RWPE1 (cell line): ENCODE results near the gene LRRC10B.
A peak's percentile ranks its signal among the peaks of the same experiment; 100 is the strongest.

Experiments used
- CTCF ChIA-PET: fragments of 350-600 bp; sonication (Branson Sonifier 250); formaldehyde crosslinking; extraction: SDS; loops from one replicate; lab custom pipeline; 2021; lab: Yijun Ruan, JAX
- POLR2A ChIA-PET: fragments of 400-600 bp; formaldehyde crosslinking; extraction: SDS; loops from one replicate; lab custom pipeline; 2020; ENCODE audit warnings: antibody characterized with exemption; ENCODE audit not compliant: low non-redundant PET; lab: Yijun Ruan, JAX
- DNase-seq: peaks from one replicate; pipeline ENCODE4 v3.0.0; 2012; ENCODE audit warnings: low spot score
- H3K27ac ChIP-seq: fragments of 450-650 bp; 2 replicates; pipeline ENCODE4 v1.5.1; 2017
- CTCF ChIP-seq: fragments of 450-650 bp; conservative IDR thresholded peaks from 2 replicates; pipeline ENCODE4 v1.5.1; 2017; ENCODE audit warnings: low read depth, mild to moderate bottlenecking

LRRC10B gene

GRCh38 chr11:61544466-61544865, 35.9 kb downstream of the LRRC10B start:
- no peak for DNase-seq
- peak overlapping the region; percentile 35 for H3K27ac ChIP-seq
- POLR2A ChIA-PET, result no interaction called here
- CTCF ChIA-PET, result interaction anchor here (0.6 to 1.2 kb wide), 3 partner anchors 28 to 63 kb away, joined by 4 to 5 read pairs (median 4); no protein-coding TSS in a partner anchor
- TF ChIP-seq CTCF, result no peak

- no peak for DNase-seq
- CTCF ChIA-PET, result interaction anchor here (0.6 to 1.2 kb wide), 3 partner anchors 28 to 93 kb away, joined by 4 to 5 read pairs (median 4); no protein-coding TSS in a partner anchor
- no peak for TF ChIP-seq CTCF
- no peak overlapping the region for H3K27ac ChIP-seq
- POLR2A ChIA-PET, result no interaction called here
Measured at GRCh38 chr11:61545341-61545740, 36.8 kb downstream of the LRRC10B start.

- DNase-seq, result no peak
- no peak for TF ChIP-seq CTCF
- ChIA-PET POLR2A (no interaction called here), CTCF (interaction anchor here (0.6 kb wide), 1 partner anchor 92 kb away, joined by 4 read pairs; no protein-coding TSS in a partner anchor)
- H3K27ac ChIP-seq, result no peak overlapping the region
Measured at GRCh38 chr11:61545921-61546320, 37.4 kb downstream of the LRRC10B start.

- DNase-seq, result no peak
- ChIA-PET CTCF (no interaction called here), POLR2A (no interaction called here)
- no peak for TF ChIP-seq CTCF
- no peak overlapping the region for H3K27ac ChIP-seq
Measured at GRCh38 chr11:61546663-61547062, 38.1 kb downstream of the LRRC10B start.

GRCh38 chr11:61547246-61547645, 38.7 kb downstream of the LRRC10B start:
- ChIA-PET POLR2A (no interaction called here), CTCF (interaction anchor here (0.5 kb wide), 1 partner anchor 560 kb away, joined by 5 read pairs; no protein-coding TSS in a partner anchor)
- no peak for DNase-seq
- no peak for TF ChIP-seq CTCF
- no peak overlapping the region for H3K27ac ChIP-seq

- H3K27ac ChIP-seq, result peak overlapping the region; percentile 20; the same call in 1 of the 2 replicates
- no peak for TF ChIP-seq CTCF
- no peak for DNase-seq
- ChIA-PET CTCF (no interaction called here), POLR2A (no interaction called here)
Measured at GRCh38 chr11:61549177-61549576, 40.6 kb downstream of the LRRC10B start.
